Vagina (tissue), 2 donors: ENCODE data around the gene TPCN2.
A peak's percentile ranks its signal among the peaks of the same experiment; 100 is the strongest.

Experiments used
- POLR2AphosphoS5 ChIP-seq, 2 donors: sonication (generic); formaldehyde crosslinking; IDR thresholded peaks; one replicate each; pipeline ENCODE4 v1.9.0; 2017; ENCODE audit warnings: antibody characterized with exemption in 2 of 2, mild to moderate bottlenecking in 2 of 2, low read depth in 1 of 2; ENCODE audit not compliant: insufficient read depth in 1 of 2
- TF ChIP-seq, protein P1 (sequence below), 3 experiments: fragments of 450-650 bp in 2 of 3; fragments of 200-600 bp in 1 of 3; sonication (generic) in 1 of 3; IDR thresholded peaks; one replicate each; pipeline ENCODE4 v1.5.1; 2017 to 2019; ENCODE audit warnings: antibody characterized with exemption in 3 of 3, mild to moderate bottlenecking in 2 of 3, moderate library complexity in 2 of 3

DNA sequence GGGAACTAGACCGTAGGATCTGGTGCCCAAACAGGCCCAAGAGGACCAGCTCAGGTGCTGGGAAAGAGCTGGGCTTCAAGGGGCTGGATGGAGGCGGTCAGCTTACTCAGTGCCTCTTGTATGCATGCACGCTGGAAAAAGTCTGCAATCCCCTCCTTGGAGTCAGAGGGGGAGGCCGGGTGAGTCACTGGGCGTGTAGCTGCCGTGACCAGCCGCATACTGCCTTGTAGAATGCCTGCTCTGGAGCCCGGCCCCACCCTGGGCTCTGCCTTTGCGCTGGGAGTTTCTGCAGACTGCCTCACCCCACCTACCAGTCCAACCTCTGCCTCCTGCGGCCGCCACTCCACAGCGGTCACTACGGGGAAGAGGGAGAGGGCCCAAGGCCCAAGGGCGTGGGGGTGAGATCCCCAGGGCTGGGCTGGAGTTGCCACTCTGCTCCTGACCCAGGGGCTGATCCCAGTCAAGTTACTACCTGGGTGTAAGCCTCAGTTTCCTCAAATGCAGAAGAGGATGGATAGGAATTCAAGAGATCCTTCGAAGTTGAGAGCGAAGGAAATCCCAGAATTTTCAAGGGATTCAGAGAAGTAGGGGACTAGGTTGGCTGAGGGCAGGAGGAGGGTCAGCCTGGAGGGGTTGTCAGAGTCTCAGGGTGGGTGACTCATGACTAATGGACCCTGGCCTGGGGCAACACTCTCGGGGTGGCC is 39.8 kb upstream of the TPCN2 start:
- TF ChIP-seq, protein P1, sequence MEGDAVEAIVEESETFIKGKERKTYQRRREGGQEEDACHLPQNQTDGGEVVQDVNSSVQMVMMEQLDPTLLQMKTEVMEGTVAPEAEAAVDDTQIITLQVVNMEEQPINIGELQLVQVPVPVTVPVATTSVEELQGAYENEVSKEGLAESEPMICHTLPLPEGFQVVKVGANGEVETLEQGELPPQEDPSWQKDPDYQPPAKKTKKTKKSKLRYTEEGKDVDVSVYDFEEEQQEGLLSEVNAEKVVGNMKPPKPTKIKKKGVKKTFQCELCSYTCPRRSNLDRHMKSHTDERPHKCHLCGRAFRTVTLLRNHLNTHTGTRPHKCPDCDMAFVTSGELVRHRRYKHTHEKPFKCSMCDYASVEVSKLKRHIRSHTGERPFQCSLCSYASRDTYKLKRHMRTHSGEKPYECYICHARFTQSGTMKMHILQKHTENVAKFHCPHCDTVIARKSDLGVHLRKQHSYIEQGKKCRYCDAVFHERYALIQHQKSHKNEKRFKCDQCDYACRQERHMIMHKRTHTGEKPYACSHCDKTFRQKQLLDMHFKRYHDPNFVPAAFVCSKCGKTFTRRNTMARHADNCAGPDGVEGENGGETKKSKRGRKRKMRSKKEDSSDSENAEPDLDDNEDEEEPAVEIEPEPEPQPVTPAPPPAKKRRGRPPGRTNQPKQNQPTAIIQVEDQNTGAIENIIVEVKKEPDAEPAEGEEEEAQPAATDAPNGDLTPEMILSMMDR (IDR thresholded peaks at IDR 0.05), result no peak
- peak; percentile 63 to 93 for TF ChIP-seq POLR2AphosphoS5 (IDR thresholded peaks at IDR 0.05; ENCODE audit: insufficient read depth in 1 of 2, low read depth in 1 of 2)
